ENCODE measurements around the gene FGF11.

FGF11 gene

GRCh38 chr17:7431231-7431630, 8.1 kb upstream of the FGF11 start:
- no peak for DNase-seq (ENCODE audit: low spot score)

GRCh38 chr17:7432296-7432695, 7.0 kb upstream of the FGF11 start:
- DNase-seq (ENCODE audit: low spot score), result no peak

- peak; percentile 41 for DNase-seq (ENCODE audit: low spot score)
These were observed 3.4 kb upstream of the FGF11 start for GRCh38 chr17:7435676-7436555.

- peak; percentile 50 for DNase-seq (ENCODE audit: low spot score)
These were observed 2.5 kb upstream of the FGF11 start for GRCh38 chr17:7436556-7437368.

DNA sequence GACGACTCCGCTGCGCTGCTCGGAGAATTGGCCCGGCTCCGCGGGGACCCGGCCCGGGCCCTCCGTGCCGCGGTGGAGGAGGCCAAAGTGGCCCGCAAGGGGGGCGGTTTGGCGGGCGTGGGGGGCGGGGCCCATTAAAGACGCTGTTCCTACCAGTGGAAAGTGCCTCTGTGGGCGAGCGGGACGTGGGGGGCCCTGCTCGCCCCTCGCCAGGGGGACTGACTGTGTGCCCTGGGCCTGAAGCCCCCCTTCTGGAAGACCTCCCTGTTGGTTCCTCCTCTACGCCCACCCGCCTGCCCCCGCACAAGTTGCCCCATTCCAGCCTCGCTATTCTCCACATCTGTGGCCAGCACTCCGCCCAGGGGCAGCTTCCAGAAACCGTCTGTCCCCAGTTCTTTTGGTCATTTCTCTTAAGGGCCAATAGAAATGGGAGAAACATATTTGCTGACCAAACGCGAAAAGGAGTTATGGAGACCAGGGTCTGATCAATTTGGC, 1.9 kb upstream of the FGF11 start:
- DNase-seq (ENCODE audit: low spot score), result no peak

DNA sequence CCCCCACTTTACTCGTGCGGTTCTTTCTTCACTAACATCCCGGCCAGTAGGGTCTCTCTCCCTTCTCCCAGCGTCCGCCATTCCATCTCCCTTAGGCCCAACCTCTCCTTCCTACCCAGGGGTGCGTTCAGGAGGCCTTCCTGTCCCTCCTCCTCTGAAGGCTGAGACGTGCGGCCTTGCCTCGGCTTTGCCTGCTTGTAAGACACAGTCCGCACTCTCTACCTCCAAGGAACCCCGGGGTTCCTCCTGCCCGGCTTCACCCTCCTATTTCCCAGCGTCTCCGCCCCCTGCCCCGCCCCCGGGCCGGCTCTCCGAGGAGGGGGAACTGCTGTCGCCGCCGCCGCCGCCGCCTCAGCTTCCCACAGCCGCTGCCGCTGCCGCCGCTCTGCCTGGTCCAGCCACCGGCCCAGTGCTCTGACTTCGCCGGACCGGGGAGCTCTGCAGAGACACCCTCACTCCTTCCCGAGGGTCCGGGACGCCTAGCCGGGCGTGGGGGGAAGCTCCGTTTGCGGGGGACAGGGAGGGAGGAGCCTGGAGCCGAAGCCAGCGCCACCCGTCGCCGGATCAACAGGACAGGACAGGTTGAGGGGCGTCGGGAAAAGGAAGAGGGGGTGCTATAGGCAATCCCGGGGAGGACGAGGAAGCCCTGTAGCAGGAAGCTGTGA, 1.2 kb upstream of the FGF11 start:
- DNase-seq (ENCODE audit: low spot score), result peak; percentile 52

DNA sequence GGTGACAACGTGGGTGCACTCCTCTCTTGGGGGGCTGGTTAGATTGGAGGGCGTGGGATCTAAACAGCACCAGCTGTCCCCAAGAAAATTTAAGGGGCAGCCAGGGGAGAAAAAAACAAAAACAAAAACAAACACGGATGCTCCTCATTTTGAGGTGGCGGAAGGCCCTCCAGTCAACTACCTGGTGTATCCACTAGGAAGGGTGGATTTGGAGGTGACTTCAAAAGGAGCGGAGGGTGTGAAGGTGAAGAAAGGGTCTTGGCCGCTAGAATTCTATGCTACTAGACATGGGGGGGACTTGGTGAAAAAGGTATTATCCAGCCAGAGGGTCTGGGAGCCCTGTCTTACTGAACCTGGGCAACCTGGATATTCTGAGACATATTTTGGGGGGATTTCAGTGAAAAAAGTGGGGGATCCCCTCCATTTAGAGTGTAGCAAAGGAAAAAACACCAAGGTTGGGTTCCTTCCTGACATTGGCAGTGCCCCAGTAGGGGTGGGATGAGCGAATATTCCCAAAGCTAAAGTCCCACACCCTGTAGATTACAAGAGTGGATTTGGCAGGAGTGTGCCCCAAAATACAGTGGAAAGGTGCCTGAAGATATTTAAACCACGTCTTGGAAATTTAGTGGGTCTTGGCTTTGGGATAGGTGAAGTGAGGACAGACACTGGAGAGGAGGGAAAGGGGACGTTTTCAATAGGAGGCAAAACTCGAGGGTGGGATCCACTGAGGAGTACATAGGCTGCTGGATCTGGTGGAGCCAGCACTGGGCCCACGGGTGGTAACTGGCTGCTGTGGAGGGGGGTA, 454 bp upstream of the FGF11 start:
- DNase-seq (ENCODE audit: low spot score), result no peak

- DNase-seq (ENCODE audit: low spot score), result peak; percentile 39
These were observed 961 bp downstream of the FGF11 start for GRCh38 chr17:7440113-7440833.

DNA sequence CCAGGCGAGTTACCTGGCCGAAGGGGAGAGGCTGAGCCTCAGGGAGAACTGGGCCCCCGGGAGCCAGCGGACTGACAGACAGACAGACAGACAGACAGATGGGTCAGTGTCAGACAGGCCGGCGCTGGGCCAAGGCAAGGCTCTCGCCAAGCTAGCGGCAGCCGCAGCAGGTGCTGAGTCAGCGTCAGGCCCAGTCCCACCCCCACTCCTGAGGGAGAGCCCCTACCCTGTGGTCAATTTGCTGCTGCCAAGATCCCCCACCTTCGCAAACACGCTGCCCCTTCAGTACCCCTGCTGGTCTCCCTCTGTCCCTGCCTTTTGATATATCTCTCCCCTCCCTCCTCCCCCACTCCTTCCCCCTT, 1.5 kb downstream of the FGF11 start:
- DNase-seq (ENCODE audit: low spot score), result no peak

GRCh38 chr17:7441266-7441665, 2.0 kb downstream of the FGF11 start:
- no peak for DNase-seq (ENCODE audit: low spot score)

GRCh38 chr17:7442142-7442541, 2.8 kb downstream of the FGF11 start:
- no peak for DNase-seq (ENCODE audit: low spot score)

DNA sequence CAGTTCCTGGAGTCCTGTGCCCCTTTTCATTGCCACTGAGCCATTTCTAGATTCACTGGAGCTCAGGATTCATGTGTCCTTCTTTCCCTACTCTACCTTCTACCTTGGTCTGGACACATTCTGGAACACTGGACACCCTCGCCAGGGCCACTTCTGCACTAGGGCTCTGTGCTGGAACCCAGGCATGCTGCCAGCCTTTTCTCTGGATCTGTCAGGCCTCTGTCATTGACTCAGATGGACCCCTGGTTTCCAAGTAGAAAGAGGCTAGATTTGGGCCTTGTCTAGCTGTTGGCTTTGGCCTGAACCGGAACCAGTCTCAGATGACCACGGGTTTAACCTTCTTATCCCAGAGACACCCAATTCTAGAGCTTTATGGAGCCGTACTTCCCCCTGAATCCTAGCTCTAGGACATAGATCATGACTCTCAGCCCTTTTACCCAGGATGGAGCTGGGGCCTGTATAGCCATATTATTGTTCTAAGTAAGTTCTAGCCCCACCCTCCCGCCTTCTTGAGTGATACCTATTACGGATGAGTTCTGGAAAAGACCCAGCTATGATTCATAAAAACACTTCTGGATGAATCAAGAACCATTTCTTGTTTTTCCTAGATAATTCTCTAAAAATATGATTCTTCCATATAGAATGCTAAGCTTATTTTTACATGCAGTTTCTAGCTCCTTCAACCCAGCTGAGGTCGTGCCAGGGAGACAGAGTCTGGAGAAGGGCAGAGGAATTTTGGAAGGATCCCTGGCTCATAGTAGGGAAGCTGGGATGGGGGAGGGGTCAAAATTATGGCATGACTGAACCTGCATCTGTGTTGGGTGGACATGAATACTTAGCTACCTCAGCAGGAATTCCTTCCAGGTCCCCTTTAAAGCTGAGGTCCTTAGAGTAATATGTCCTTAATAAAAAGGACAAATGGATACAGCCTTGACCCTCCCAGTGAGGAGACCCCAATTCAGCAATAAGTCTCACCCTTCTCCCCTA, 4.5 kb downstream of the FGF11 start:
- no peak for DNase-seq (ENCODE audit: low spot score)

- DNase-seq (ENCODE audit: low spot score), result no peak
These were observed 5.6 kb downstream of the FGF11 start, which contains the start of gene CHRNB1 for GRCh38 chr17:7444682-7445618. Gene CHRNB1, plus strand, starts transcription at chr17:7445061. Its CDS starts 67 bp downstream, at chr17:7445128.

- no peak for DNase-seq (ENCODE audit: low spot score)
These were observed 6.3 kb downstream of the FGF11 start for GRCh38 chr17:7445619-7445968.

- DNase-seq (ENCODE audit: low spot score), result no peak
These were observed 9.1 kb downstream of the FGF11 start for GRCh38 chr17:7448461-7448860.

GRCh38 chr17:7459961-7460545, 20.7 kb downstream of the FGF11 start:
- no peak for DNase-seq (ENCODE audit: low spot score)

GRCh38 chr17:7460850-7461660, 21.7 kb downstream of the FGF11 start:
- DNase-seq (ENCODE audit: low spot score), result no peak

Data from cerebellar cortex (tissue), 1 donor.